HL-60 (cell line): Measurements from ENCODE around the gene ALK.

Experiments
- DNase-seq, 2 experiments: peaks; one replicate each; pipeline ENCODE4 v3.0.0-alpha.2; 2010 to 2020; ENCODE audit warnings: low read depth in 1 of 2, low spot score in 1 of 2
- H3K27ac ChIP-seq: fragments of 250-450 bp; sonication (Bioruptor Pico); replicated peaks from 2 replicates; pipeline ENCODE4 v1.5.1; 2020; ENCODE audit warnings: mild to moderate bottlenecking, moderate library complexity
- H3K27me3 ChIP-seq: fragments of 250-450 bp; sonication (Bioruptor Pico); 2 replicates; pipeline ENCODE4 v1.5.1; 2021; ENCODE audit warnings: mild to moderate bottlenecking, moderate library complexity; ENCODE audit not compliant: insufficient read depth, poor library complexity, severe bottlenecking
- H3K4me3 ChIP-seq: replicated peaks from 2 replicates; pipeline ENCODE4 v1.5.1; 2011; ENCODE audit warnings: mild to moderate bottlenecking, control low read depth, low read length; ENCODE audit not compliant: insufficient read depth
- GABPA ChIP-seq: IDR thresholded peaks from 2 replicates; pipeline ENCODE4 v1.6.1; 2012; ENCODE audit warnings: low read depth
- POLR2AphosphoS5 ChIP-seq: IDR thresholded peaks from 2 replicates; pipeline ENCODE4 v1.6.1; 2012; ENCODE audit warnings: low read depth
- SPI1 ChIP-seq: IDR thresholded peaks from 2 replicates; pipeline ENCODE4 v1.6.1; 2012; ENCODE audit warnings: low read depth, mild to moderate bottlenecking, borderline replicate concordance
- TF ChIP-seq, protein P1 (sequence below): IDR thresholded peaks from one replicate; pipeline ENCODE4 v1.5.1; 2011; ENCODE audit warnings: low read length, control low read depth, inconsistent platforms; ENCODE audit not compliant: insufficient read depth
- TF ChIP-seq, protein P2 (sequence below): IDR thresholded peaks from 2 replicates; pipeline ENCODE4 v1.6.1; 2012; ENCODE audit warnings: low read depth; ENCODE audit not compliant: insufficient replicate concordance

The ALK gene

DNA sequence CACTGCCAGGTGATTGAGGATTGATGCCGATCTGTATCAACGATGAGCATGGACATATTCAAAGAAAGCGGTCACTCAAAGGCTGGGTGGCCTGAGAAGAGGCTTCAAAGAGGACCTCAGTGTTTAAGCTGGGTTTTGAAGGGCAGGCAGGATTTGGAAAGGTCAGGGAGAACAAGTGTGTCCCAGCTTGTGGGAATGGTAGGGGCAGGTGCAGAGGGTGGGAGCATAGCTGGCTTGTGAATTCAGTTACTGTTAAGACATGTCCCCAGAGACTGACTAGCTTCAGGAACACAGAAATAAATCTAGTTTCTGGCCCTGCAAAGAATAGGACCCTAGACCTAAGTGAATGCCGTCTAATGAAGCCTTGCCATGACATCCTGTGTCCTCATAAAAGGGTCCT is 442.7 kb downstream of the ALK start:
- DNase-seq: no peak
- Histone ChIP-seq H3K27me3 (no peaks in the 10 kb centered on the region), H3K27ac (no peak overlapping the region), H3K4me3 (no peak overlapping the region)
- no peak for TF ChIP-seq SPI1
- TF ChIP-seq, protein P1, sequence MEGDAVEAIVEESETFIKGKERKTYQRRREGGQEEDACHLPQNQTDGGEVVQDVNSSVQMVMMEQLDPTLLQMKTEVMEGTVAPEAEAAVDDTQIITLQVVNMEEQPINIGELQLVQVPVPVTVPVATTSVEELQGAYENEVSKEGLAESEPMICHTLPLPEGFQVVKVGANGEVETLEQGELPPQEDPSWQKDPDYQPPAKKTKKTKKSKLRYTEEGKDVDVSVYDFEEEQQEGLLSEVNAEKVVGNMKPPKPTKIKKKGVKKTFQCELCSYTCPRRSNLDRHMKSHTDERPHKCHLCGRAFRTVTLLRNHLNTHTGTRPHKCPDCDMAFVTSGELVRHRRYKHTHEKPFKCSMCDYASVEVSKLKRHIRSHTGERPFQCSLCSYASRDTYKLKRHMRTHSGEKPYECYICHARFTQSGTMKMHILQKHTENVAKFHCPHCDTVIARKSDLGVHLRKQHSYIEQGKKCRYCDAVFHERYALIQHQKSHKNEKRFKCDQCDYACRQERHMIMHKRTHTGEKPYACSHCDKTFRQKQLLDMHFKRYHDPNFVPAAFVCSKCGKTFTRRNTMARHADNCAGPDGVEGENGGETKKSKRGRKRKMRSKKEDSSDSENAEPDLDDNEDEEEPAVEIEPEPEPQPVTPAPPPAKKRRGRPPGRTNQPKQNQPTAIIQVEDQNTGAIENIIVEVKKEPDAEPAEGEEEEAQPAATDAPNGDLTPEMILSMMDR: no peak
- TF ChIP-seq, protein P2, sequence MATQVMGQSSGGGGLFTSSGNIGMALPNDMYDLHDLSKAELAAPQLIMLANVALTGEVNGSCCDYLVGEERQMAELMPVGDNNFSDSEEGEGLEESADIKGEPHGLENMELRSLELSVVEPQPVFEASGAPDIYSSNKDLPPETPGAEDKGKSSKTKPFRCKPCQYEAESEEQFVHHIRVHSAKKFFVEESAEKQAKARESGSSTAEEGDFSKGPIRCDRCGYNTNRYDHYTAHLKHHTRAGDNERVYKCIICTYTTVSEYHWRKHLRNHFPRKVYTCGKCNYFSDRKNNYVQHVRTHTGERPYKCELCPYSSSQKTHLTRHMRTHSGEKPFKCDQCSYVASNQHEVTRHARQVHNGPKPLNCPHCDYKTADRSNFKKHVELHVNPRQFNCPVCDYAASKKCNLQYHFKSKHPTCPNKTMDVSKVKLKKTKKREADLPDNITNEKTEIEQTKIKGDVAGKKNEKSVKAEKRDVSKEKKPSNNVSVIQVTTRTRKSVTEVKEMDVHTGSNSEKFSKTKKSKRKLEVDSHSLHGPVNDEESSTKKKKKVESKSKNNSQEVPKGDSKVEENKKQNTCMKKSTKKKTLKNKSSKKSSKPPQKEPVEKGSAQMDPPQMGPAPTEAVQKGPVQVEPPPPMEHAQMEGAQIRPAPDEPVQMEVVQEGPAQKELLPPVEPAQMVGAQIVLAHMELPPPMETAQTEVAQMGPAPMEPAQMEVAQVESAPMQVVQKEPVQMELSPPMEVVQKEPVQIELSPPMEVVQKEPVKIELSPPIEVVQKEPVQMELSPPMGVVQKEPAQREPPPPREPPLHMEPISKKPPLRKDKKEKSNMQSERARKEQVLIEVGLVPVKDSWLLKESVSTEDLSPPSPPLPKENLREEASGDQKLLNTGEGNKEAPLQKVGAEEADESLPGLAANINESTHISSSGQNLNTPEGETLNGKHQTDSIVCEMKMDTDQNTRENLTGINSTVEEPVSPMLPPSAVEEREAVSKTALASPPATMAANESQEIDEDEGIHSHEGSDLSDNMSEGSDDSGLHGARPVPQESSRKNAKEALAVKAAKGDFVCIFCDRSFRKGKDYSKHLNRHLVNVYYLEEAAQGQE: no peak
- TF ChIP-seq POLR2AphosphoS5: no peak

DNA sequence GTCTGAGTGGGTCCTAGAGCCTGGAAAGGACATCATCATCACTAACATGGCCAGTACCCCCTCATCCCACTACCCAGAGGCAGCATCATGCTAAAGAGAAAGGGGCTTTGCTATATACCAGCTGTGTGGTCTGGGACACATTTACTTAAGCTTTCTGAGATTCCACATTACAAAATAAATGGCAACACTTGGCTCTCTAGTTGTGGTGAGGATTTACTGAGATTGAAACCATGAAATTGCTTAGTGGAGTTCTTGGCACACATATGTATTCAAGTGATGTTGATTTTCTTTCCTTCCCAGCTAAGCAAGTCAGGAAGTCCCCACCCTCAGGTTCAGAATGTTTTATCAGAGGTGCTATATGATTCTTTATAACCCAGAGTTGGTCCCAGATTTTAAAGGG is 444.2 kb downstream of the ALK start:
- no peak for DNase-seq
- H3K27me3 ChIP-seq: no peaks in the 10 kb centered on the region
- H3K4me3 ChIP-seq: no peak overlapping the region
- TF ChIP-seq POLR2AphosphoS5: no peak
- no peak for TF ChIP-seq GABPA
- TF ChIP-seq, protein P2: no peak
- TF ChIP-seq, protein P1: no peak
- no peak for TF ChIP-seq SPI1
- no peak overlapping the region for H3K27ac ChIP-seq

DNA sequence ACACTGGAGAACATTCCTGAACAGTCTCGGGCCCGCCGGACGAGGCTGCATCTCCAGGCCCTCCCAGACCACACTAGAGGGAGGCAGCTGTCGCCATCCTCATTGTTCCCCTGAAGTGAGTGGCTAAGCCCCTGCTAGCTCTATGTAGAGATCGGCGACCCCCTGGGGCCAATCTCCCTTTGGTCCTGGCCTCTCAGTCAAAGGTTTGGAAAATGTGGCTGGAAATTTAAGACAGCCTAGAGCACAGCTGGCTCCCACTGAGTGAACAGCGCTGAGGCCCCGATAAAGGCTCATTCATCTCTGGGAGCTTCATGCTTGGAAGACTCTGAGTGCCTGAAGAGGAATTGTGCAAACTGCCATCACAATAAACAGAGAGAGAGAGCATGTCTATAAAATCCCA is 445.9 kb downstream of the ALK start:
- no peak overlapping the region for H3K4me3 ChIP-seq
- TF ChIP-seq, protein P2: no peak
- TF ChIP-seq GABPA (no peak), SPI1 (no peak), POLR2AphosphoS5 (no peak)
- TF ChIP-seq, protein P1: no peak
- H3K27ac ChIP-seq: no peak overlapping the region
- no peak for DNase-seq
- H3K27me3 ChIP-seq: no peaks in the 10 kb centered on the region
